HepG2 (cell line): ENCODE data around the gene MIA2. TPM values are rescaled to one million over a fixed set of nuclear protein-coding genes. Genes with fewer than 3 reads are reported as not detected.

Source experiments
- ARNTL ChIP-seq: sonication (generic); formaldehyde crosslinking; IDR thresholded peaks from 2 replicates; pipeline ENCODE4 v1.4.0; 2020; ENCODE audit warnings: mild to moderate bottlenecking, missing genetic modification reagents
- HOXA7 ChIP-seq: sonication (generic); formaldehyde crosslinking; IDR thresholded peaks from 2 replicates; pipeline ENCODE4 v1.8.1; 2022; ENCODE audit warnings: mild to moderate bottlenecking, missing genetic modification reagents, moderate library complexity
- KDM5B ChIP-seq: sonication (generic); formaldehyde crosslinking; IDR thresholded peaks from 2 replicates; pipeline ENCODE4 v1.4.0; 2020; ENCODE audit warnings: missing genetic modification reagents, mild to moderate bottlenecking, borderline replicate concordance
- MZF1 ChIP-seq: sonication (generic); formaldehyde crosslinking; IDR thresholded peaks from 2 replicates; pipeline ENCODE4 v1.8.1; 2023; ENCODE audit warnings: mild to moderate bottlenecking, missing genetic modification reagents, borderline replicate concordance
- NPAS2 ChIP-seq: sonication (generic); formaldehyde crosslinking; IDR thresholded peaks from 2 replicates; pipeline ENCODE4 v1.8.0; 2022; ENCODE audit warnings: mild to moderate bottlenecking, missing genetic modification reagents, borderline replicate concordance
- POLR2AphosphoS5 ChIP-seq: IDR thresholded peaks from 2 replicates; pipeline ENCODE4 v1.6.1; 2012; ENCODE audit warnings: low read depth, low read length
- SMAD1 ChIP-seq: sonication (generic); formaldehyde crosslinking; IDR thresholded peaks from 2 replicates; pipeline ENCODE4 v1.4.0; 2020; ENCODE audit warnings: missing genetic modification reagents, low read depth, mild to moderate bottlenecking, borderline replicate concordance
- THAP9 ChIP-seq: sonication (generic); formaldehyde crosslinking; IDR thresholded peaks from 2 replicates; pipeline ENCODE4; 2020; ENCODE audit warnings: missing genetic modification reagents, mild to moderate bottlenecking, borderline replicate concordance
- TOPORS ChIP-seq: sonication (generic); formaldehyde crosslinking; IDR thresholded peaks from 2 replicates; pipeline ENCODE4 v1.8.0; 2023; ENCODE audit warnings: mild to moderate bottlenecking, missing genetic modification reagents
- ZBTB1 ChIP-seq: sonication (generic); formaldehyde crosslinking; IDR thresholded peaks from 2 replicates; pipeline ENCODE4 v1.4.0; 2020; ENCODE audit warnings: missing genetic modification reagents, borderline replicate concordance
- ZKSCAN5 ChIP-seq: sonication (generic); formaldehyde crosslinking; IDR thresholded peaks from 2 replicates; pipeline ENCODE4 v1.5.1; 2020; ENCODE audit warnings: mild to moderate bottlenecking, missing genetic modification reagents
- ZNF256 ChIP-seq: sonication (generic); formaldehyde crosslinking; conservative IDR thresholded peaks from 2 replicates; pipeline ENCODE4 v1.4.0; 2020; ENCODE audit warnings: missing genetic modification reagents
- ZNF260 ChIP-seq: sonication (generic); formaldehyde crosslinking; IDR thresholded peaks from 2 replicates; pipeline ENCODE4 v1.4.0; 2020; ENCODE audit warnings: missing genetic modification reagents, low read depth, mild to moderate bottlenecking, borderline replicate concordance
- ZNF329 ChIP-seq: sonication (generic); formaldehyde crosslinking; IDR thresholded peaks from 2 replicates; pipeline ENCODE4 v1.9.0; 2021; ENCODE audit warnings: low read depth, mild to moderate bottlenecking, missing genetic modification reagents
- ZNF780A ChIP-seq: sonication (generic); formaldehyde crosslinking; IDR thresholded peaks from 2 replicates; pipeline ENCODE4 v1.8.0; 2022; ENCODE audit warnings: mild to moderate bottlenecking, missing genetic modification reagents, moderate library complexity
- ZNF839 ChIP-seq: sonication (generic); formaldehyde crosslinking; IDR thresholded peaks from 2 replicates; pipeline ENCODE4 v1.4.0; 2020; ENCODE audit warnings: missing genetic modification reagents, mild to moderate bottlenecking, borderline replicate concordance
- ZSCAN20 ChIP-seq: sonication (generic); formaldehyde crosslinking; IDR thresholded peaks from 2 replicates; pipeline ENCODE4 v1.4.0; 2020; ENCODE audit warnings: missing genetic modification reagents, mild to moderate bottlenecking, borderline replicate concordance
- polyA plus RNA-seq, 8 experiments: library from polyadenylated mRNA; depleted of rRNA in 3 of 8; stranded (reverse) in 7 of 8; unstranded in 1 of 8; fragments of >200 nt; fragmentation: Illumina TruSeq in 4 of 8; extraction: Trizol in 4 of 8; gene quantifications; 2 replicates each; pipeline versions ENCODE4 v1.2.1 to v1.2.3, GENCODE V29; 2011 to 2016; ENCODE audit warnings: low read depth in 4 of 8, missing spikeins in 1 of 8, mixed read lengths in 1 of 8; ENCODE audit not compliant: insufficient read depth in 1 of 8
- total RNA-seq, 5 experiments: library from RNA; depleted of rRNA; stranded (reverse); fragments of >200 nt; fragmentation: Illumina TruSeq; extraction: Trizol; gene quantifications; 2 replicates each; pipeline ENCODE4 v1.2.3, GENCODE V29; 2016; ENCODE audit warnings: low read depth in 1 of 5
- TF ChIP-seq, protein P1 (sequence below): sonication (generic); formaldehyde crosslinking; IDR thresholded peaks from 2 replicates; pipeline ENCODE4 v1.9.0; 2021; ENCODE audit warnings: missing genetic modification reagents, mild to moderate bottlenecking, borderline replicate concordance
- TF ChIP-seq, protein P2 (sequence below): sonication (generic); formaldehyde crosslinking; IDR thresholded peaks from 2 replicates; pipeline ENCODE4 v1.8.0; 2022; ENCODE audit warnings: missing genetic modification reagents, low read depth, mild to moderate bottlenecking, borderline replicate concordance
- TF ChIP-seq, protein P3 (sequence below): sonication (generic); formaldehyde crosslinking; IDR thresholded peaks from 2 replicates; pipeline ENCODE4 v1.5.1; 2020; ENCODE audit warnings: missing genetic modification reagents, mild to moderate bottlenecking, borderline replicate concordance
- TF ChIP-seq, protein P4 (sequence below): sonication (generic); formaldehyde crosslinking; IDR thresholded peaks from 2 replicates; pipeline ENCODE4 v1.8.0; 2022; ENCODE audit warnings: missing genetic modification reagents, mild to moderate bottlenecking, borderline replicate concordance

The MIA2 gene
- total and polyA plus RNA-seq, 2 of the 13 experiments (the other 11 are each of a cell fraction or from before 2014, with no cell fraction given): 134 to 158 TPM

DNA sequence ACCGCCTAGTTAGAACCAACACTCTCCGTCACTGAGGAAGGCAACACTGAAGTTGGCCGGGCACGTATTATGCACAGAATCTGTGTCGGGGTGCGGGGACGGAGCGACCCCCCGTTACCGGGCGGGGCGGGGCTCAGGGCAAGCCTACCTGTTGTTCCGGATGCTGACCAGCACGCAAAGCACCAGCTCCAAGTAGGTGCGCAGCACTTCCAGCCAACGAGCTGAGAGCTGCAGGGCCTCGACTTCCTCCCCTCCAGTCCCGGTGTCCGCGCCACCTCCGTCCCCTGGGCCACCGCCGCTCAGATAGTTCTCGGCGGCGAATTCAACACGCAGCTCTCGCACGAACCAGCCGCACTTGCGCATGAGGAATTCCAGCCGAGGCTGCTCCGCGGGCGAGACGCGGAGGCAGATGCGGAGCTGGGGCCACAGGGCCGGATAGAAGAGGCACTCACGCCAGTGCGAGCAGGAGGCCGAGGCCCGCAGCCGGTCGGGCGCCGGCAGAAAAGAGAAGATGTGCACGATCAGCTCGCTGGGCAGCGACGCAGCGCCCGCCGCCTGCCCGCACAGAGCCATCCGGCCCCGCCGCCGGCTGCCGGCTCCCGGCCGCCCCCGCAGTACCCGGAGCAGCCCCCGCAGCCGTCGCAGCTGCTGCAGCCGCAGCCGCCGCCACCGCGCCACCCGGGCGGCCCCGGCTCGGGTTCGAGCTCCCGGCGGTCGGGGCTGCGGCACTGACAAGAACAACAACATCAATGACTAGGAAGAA is 197.9 kb downstream of the MIA2 start (continued):
- TF ChIP-seq ZNF329: 0 out of 2 replicates have a peak, but pooled peaks have one; percentile 8
- TF ChIP-seq ZKSCAN5 (CRISPR knock-in tag): no peak
- TF ChIP-seq ZSCAN20: no peak
- 0 out of 2 replicates have a peak, but pooled peaks have one; percentile 41 for TF ChIP-seq THAP9 (CRISPR knock-in tag)
- TF ChIP-seq NPAS2 (CRISPR knock-in tag): no peak
- TF ChIP-seq KDM5B (CRISPR knock-in tag): peak; percentile 93
- 0 out of 2 replicates have a peak, but pooled peaks have one; percentile 77 for TF ChIP-seq ZNF256
- TF ChIP-seq HOXA7 (CRISPR knock-in tag): 0 out of 2 replicates have a peak, but pooled peaks have one; percentile 21
- no peak; the same call in 1 of the 2 replicates for TF ChIP-seq ZNF780A (CRISPR knock-in tag)
- TF ChIP-seq, protein P1, sequence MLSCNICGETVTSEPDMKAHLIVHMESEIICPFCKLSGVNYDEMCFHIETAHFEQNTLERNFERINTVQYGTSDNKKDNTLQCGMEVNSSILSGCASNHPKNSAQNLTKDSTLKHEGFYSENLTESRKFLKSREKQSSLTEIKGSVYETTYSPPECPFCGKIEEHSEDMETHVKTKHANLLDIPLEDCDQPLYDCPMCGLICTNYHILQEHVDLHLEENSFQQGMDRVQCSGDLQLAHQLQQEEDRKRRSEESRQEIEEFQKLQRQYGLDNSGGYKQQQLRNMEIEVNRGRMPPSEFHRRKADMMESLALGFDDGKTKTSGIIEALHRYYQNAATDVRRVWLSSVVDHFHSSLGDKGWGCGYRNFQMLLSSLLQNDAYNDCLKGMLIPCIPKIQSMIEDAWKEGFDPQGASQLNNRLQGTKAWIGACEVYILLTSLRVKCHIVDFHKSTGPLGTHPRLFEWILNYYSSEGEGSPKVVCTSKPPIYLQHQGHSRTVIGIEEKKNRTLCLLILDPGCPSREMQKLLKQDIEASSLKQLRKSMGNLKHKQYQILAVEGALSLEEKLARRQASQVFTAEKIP (CRISPR knock-in tag): no peak
- peak; percentile 85 for TF ChIP-seq POLR2AphosphoS5
- peak; percentile 89; the same call in 1 of the 2 replicates for TF ChIP-seq SMAD1 (CRISPR knock-in tag)
- peak; percentile 4; the same call in 1 of the 2 replicates for TF ChIP-seq ARNTL (CRISPR knock-in tag)
- no peak for TF ChIP-seq TOPORS (CRISPR knock-in tag)
- TF ChIP-seq, protein P2, sequence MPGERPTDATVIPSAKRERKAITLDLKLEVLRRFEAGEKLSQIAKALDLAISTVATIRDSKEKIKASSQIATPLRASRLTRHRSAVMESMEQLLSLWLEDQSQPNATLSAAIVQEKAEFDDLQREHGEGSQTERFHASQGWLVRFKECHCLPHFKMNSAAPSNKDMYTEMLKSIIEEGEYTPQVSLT (CRISPR knock-in tag): 0 out of 2 replicates have a peak, but pooled peaks have one; percentile 34
- TF ChIP-seq ZNF839: 0 out of 2 replicates have a peak, but pooled peaks have one; percentile 96
- TF ChIP-seq, protein P3, sequence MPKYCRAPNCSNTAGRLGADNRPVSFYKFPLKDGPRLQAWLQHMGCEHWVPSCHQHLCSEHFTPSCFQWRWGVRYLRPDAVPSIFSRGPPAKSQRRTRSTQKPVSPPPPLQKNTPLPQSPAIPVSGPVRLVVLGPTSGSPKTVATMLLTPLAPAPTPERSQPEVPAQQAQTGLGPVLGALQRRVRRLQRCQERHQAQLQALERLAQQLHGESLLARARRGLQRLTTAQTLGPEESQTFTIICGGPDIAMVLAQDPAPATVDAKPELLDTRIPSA (CRISPR knock-in tag): no peak; the same call in 1 of the 2 replicates
- TF ChIP-seq, protein P4, sequence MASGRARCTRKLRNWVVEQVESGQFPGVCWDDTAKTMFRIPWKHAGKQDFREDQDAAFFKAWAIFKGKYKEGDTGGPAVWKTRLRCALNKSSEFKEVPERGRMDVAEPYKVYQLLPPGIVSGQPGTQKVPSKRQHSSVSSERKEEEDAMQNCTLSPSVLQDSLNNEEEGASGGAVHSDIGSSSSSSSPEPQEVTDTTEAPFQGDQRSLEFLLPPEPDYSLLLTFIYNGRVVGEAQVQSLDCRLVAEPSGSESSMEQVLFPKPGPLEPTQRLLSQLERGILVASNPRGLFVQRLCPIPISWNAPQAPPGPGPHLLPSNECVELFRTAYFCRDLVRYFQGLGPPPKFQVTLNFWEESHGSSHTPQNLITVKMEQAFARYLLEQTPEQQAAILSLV: peak; percentile 91
- TF ChIP-seq MZF1 (CRISPR knock-in tag): peak; percentile 85; the same call in 1 of the 2 replicates
- TF ChIP-seq ZNF260 (CRISPR knock-in tag): 0 out of 2 replicates have a peak, but pooled peaks have one; percentile 89
- TF ChIP-seq ZBTB1 (CRISPR knock-in tag): peak; percentile 14
